HG02678 (cell line): Measurements from ENCODE around the gene GSAP.
A peak's percentile ranks its signal among the peaks of the same experiment; 100 is the strongest.
"Not testable (repeated sequence)": the region's sequence is repeated elsewhere in the genome, so short reads cannot be mapped to it uniquely, and the experiment has no call there.

Source experiments
- ATAC-seq: cut with Tn5 transposase; IDR thresholded peaks from one replicate; pipeline ENCODE4 v1.9.1; 2021; ENCODE audit warnings: mild to moderate bottlenecking, moderate library complexity; ENCODE audit not compliant: unreplicated experiment

Gene GSAP

DNA sequence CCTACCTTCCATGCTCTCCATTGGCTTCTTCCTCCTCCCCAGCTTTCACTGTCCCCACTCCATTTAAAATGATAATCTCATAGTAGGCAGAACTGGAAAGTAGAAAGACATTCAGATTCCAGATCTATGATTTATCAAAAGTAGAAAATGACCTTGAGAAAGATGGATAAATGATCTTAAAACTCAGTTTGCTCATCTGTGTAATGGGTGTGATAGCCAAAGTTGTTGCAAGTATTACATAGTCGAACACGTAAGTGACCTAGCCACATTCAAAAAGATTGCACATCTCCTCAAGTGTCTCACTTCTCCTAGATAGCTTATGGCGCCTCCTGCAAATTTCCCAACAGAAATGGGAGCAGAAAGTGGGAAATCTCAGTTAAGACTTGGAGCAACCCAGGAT lies 126.8 kb downstream of the GSAP start:
- no peak for ATAC-seq

DNA sequence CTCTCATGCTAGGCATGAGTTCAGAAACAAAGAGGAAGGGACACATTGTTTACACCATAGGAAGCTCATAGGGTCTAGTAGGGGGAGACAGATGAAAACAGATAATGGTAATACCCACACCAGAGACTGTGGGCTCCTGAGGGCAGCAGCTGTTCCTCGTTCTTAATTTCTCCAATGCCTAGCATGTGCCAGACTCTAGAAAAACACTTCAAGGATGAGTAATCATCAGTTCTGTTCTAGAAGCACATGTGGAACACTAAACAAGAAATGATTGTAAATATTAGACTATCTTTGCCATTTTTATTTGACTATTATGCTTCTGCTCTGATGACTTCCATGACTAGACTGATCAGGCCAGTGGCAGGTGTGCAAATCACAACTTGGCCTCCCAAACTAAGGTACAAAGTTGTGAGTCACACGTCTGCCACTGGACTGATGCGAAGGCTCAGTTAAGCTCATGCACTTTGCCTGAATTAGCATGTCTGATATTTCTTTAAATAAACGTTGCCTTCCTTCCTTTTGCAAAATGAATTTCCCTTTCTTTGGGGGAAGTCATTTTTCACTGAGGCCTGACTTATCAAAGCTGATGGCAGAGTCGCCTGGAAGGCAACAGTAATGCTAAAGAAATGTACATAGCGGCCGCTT lies 127.4 kb downstream of the GSAP start:
- no peak for ATAC-seq

DNA sequence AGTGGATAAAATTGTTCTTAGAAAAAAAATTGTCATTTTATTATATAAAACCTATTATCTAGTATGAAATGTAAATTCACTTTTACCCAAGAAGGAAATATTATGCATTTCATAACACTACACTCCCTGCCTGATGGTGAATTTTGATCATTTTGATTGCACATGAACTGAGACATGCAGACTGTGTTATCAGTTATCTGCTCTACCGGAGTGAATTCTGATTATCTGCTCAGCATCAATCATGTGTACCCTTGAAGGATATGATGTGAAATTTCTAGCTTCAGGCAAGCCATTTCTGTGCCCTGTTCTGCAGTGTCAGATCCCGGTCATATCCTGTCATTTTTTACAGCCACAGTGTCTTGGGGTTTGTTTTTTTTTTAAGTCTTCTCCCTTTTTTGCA lies 131.5 kb downstream of the GSAP start:
- ATAC-seq, result no peak

DNA sequence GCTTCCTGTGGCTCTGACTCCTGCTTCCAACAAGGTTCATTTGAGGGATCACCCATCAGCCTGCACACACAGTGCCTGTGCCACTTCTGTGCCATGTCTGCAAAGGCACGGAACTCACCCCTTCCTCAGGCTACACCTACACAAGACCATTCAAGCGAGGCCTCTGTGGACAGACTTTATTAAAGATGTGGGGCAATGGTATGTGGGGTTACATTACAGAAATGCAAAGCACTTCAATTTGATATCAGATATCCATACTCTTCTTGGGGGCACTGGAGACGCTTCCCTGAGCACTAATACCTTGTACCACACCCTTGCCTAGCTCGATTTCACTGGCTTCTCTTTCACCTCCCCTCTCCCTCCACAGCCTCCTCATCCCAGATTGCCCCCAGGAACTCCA lies 132.1 kb downstream of the GSAP start:
- no peak for ATAC-seq

DNA sequence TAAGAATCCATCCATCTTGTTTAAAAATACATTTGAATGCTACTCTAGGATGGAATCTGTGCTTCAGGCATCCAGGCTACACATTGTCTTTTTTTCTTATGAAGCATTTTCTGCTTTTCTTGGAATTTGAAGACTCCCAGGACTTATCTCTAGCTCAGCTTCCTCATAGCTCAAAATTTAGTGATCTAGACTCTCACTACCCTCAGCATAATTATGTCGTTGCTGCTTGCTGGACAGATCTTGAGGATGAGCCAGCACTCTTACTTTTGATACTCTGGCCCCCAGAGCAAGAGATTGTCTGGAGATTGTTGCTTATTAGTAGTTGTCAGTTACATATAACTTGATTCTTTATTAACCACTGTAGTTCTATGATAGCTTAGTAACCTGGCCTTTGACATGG lies 133.3 kb downstream of the GSAP start:
- ATAC-seq, result no peak

DNA sequence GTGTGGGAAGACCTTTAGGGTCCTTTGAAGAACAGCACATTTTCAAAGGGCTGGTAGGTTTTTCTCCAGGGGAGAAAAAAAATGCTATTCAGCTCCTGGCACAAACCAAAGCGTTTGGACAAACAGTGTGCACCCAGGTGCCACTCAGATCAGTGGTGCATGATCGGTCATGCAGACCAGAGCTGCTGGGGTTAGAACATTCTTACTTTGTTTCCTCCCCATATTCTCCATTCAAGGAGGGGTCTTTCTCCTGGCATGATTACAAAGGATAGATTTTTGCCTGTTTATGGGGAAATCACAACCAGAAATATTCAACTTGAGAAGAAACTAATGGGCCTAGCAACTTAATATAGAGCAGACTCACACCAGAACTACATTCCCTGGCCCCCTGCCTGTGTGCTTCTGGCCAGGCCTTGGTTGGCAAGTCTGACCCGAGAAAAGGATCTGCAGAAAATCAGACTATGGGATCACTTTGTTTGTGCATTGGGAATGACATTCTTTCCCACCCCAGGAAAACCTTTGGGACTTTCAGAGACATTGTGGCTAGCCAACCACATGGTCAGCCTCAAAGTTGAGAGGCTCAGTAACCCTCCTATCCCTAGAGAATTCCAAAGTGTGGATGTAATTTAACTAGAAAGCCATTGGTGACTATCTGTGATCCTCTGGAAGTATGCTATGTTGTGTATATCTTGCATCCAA lies 134.2 kb downstream of the GSAP start:
- ATAC-seq, result no peak

DNA sequence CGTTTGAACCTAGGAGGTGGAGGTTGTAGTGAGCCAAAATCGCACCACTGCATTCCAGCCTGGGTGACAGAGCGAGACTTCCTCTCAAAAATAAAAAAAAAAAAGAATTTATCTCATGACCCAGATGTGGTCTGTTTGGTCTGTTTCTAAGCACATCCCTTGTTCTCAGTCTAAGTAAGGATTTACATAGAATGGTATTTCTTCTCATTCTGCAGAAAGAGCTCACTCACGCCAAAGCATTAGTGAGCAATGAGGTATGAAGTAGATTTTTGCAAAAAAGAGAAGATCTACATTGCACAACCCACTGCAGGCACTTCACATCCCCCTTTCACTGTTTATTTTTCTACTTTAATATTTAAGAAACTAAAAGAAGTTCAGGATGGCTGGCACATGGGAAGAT lies 140.0 kb downstream of the GSAP start:
- no peak for ATAC-seq

DNA sequence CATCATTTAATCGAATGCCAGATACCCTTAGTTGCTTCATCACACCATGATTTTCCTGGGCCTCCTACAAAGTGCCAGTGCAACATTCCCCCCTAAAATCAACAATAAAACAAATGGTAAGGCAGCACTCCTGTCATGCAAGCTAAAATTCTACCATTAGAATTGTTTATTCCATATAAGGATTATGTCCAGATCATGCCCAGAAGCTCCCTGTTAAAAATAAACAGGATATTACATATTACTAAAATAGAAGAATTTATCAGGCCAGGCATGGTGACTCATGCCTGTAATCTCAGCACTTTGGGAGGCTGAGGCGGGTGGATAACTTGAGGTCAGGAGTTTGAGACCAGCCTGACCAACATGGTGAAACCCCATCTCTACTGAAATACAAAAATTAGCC lies 140.5 kb downstream of the GSAP start:
- ATAC-seq, result not testable (repeated sequence)

DNA sequence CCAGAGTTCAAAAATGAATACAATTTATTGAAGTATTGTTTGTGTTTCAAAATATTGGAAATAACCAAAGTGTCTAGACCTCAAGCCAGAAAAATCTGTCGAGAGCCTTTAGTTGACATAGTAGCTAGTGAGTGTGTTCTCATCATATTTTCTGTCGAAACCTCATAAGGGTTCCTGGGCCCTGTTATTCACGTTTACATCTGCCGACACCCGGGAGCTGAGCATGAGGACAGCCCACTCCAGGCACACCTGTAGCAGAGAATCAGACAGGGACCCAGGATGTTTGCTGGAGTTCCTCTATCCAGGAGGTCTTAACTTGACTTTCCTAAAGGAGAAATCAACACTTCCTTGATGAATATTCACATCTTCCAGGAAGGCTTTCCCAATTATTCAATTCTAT lies 144.4 kb downstream of the GSAP start:
- ATAC-seq, result no peak

DNA sequence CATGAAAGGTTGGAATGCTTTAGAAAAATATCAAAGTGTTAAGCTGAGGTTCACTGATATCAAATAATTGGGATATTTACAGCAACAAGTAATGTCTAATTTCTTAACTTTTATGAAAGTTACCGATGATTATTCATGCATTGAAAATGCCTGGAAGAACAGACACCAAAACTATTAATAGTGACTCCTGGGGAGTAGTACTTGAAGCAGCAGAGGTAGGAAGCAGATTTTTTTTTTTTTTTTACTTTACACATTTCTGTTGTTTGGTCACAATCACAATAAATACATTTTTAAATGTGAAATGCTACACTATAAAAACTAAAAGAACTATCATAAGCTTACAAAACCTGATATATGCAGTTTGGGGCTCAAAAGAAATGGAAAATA lies 146.1 kb downstream of the GSAP start:
- ATAC-seq, result no peak

DNA sequence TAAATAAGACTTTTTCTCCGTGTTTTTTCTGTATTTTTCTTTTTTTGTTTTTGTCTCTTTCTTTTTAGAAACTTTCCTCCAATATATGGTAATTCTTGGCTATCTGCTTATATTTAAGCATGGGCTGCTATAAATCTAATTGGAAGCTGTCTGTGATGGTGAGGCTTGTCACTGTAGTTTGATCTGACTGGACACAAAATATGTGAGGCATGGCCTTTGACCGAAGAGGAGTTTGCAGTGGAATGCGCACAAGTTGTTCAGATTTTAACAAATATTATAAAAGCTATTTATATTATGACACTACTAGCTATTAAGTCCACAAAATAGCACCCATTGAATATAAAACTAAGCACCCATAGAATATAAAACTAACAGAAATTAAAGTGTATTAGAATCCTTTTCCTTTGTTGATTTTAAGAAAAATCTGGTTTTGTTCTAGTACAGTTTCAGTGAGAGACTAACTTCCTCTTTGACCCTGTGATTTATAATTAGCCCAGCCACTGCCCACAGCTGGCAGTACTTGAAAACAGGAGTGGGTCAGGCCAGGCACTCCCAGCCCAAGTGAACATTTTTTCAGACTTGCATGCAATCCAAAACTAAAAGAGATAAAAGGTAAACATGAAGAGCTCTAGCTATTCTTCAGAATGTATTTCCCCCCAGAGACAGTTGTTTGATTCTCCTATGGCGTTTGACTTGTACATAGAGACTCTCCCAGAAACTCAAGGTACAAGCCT lies 146.6 kb downstream of the GSAP start:
- peak; percentile 85 for ATAC-seq

DNA sequence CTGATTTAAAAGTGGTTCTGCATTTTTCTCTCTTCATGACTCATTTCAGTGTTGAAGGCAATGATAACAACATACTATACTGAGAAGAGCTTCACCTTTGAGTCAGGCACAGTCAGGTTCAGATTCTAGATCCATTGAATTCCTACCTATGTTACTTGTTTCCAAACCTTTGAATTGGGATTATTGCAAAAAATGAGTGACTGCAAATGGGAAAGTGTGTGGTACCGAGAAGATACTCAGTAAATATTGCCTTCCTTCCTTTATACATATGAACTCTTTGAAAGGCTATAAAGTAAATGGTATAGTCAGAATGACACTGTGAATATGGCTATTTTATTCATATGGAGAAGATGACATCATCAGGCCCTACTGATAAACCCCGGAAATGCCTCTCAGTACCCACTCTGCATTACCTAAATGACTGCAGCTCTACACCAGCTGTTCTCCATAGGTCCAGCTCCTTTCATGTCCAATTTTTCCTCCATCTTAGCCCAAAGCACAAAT lies 149.8 kb downstream of the GSAP start:
- peak; percentile 82 for ATAC-seq

DNA sequence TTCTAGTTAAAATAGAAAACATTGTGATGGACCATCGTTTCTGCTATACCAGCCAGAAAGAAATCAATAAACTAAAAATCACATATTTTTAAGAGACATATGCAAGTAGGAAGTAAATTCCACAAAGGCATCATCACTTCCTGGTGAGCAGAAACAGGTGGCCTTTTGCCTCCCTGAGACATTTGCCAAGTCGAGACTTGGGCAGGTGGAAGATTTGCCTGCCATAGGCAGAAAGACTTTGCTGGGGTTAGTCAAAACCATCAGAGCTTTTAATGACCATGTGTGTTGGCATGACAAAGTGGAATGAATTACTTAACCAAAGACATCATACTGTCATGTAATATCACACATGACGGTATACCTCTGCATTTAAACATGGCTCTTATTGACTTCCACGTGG lies 150.5 kb downstream of the GSAP start:
- ATAC-seq, result no peak

DNA sequence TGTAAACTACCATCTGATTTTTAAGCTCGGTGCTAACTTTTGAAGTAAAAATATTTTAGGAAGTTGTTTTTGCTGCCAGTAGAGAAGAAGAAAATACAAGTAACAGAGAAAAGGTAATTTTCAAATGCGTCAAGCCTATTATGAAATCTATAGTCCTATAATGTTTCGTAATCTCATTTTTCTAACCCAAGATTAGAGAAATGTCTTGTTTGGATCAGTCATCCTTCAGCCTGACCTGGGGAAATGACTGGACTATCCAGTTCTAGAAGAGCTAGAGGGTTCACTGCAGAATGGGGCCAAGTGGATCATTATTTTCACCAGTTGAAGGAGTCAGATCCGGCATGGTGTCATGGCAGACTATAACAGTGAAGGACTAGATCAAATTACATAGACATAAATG lies 153.8 kb downstream of the GSAP start:
- no peak for ATAC-seq
